GM12878 (cell line): ENCODE results near the gene CNGB1. TPM values are rescaled to one million over a fixed set of nuclear protein-coding genes. Genes with fewer than 3 reads are reported as not detected.
"Not testable (repeated sequence)": the region's sequence is repeated elsewhere in the genome, so short reads cannot be mapped to it uniquely, and the experiment has no call there.

Experiments
- ATAC-seq: fragments of 200-7000 bp; cut with Tn5 transposase; 3 replicates; pipeline ENCODE4 v1.9.1; 2020; ENCODE audit warnings: mild to moderate bottlenecking, moderate library complexity
- BruUV-seq: library from RNA; stranded (reverse); fragments of 400-500 nt; replicated peaks from 2 replicates; lab custom pipeline; 2021; lab: Mats Ljungman, UMichigan
- CTCF ChIA-PET: fragments of 300-600 bp; sonication (Branson Sonifier 250); formaldehyde crosslinking; extraction: SDS; loops from one replicate; lab custom pipeline; 2021; ENCODE audit warnings: inconsistent platforms; lab: Yijun Ruan, JAX
- POLR2A ChIA-PET: fragments of 350-600 bp; formaldehyde crosslinking; extraction: SDS; loops from one replicate; lab custom pipeline; 2021; ENCODE audit warnings: inconsistent platforms; lab: Charles Lee
- RAD21 ChIA-PET: fragments of 300-600 bp; sonication (Branson Sonifier 250); formaldehyde crosslinking; loops from one replicate; lab custom pipeline; 2023; ENCODE audit warnings: antibody characterized with exemption; ENCODE audit not compliant: unreplicated experiment; lab: Charles Lee
- SMC1A ChIA-PET: fragments of 300-600 bp; sonication (Branson Sonifier 250); formaldehyde crosslinking; loops from one replicate; lab custom pipeline; 2023; ENCODE audit not compliant: unreplicated experiment, uncharacterized antibody; lab: Charles Lee
- DNase-seq: peaks from one replicate; pipeline ENCODE4 v3.0.0-alpha.2; 2011; ENCODE audit warnings: low read depth, low spot score
- FAIRE-seq: peaks from 3 replicates; lab custom pipeline; 2011; peaks lifted over from hg19 to GRCh38; lab: Jason Lieb, UNC
- H2AFZ ChIP-seq: 2 replicates; pipeline ENCODE4 v1.6.0; 2011; ENCODE audit warnings: low read depth, low read length, control low read depth; ENCODE audit not compliant: control insufficient read depth
- H3K27ac ChIP-seq: 2 replicates; pipeline ENCODE4 v1.5.1; 2011; ENCODE audit warnings: control low read depth; ENCODE audit not compliant: control insufficient read depth, insufficient read depth
- H3K27me3 ChIP-seq, 2 experiments: replicated peaks in 1 of 2; 2 replicates each; pipeline versions ENCODE4 v1.6.0 to v1.6.1; 2011; ENCODE audit warnings: low read length in 1 of 2; ENCODE audit not compliant: control insufficient read depth in 2 of 2, insufficient read depth in 2 of 2
- H3K36me3 ChIP-seq, 2 experiments: 2 replicates each; pipeline ENCODE4 v1.5.1; 2011; ENCODE audit warnings: low read length in 1 of 2; ENCODE audit not compliant: control insufficient read depth in 2 of 2, insufficient read depth in 2 of 2
- H3K4me1 ChIP-seq: 2 replicates; pipeline ENCODE4 v1.6.1; 2011; ENCODE audit warnings: mild to moderate bottlenecking, low read length, moderate library complexity, mixed read lengths; ENCODE audit not compliant: control insufficient read depth, insufficient read depth
- H3K4me2 ChIP-seq: 2 replicates; pipeline ENCODE4 v1.6.0; 2011; ENCODE audit warnings: control low read depth; ENCODE audit not compliant: control insufficient read depth, insufficient read depth
- H3K4me3 ChIP-seq: fragments of 200-600 bp; sonication (generic); 2 replicates; pipeline ENCODE4 v1.5.1; 2016
- H3K79me2 ChIP-seq: 2 replicates; pipeline ENCODE4 v1.6.0; 2011; ENCODE audit warnings: low read length; ENCODE audit not compliant: control insufficient read depth, insufficient read depth
- H3K9ac ChIP-seq: 2 replicates; pipeline ENCODE4 v1.8.0; 2011; ENCODE audit warnings: low read length, control low read depth, mixed read lengths; ENCODE audit not compliant: control insufficient read depth, insufficient read depth
- H3K9me3 ChIP-seq: replicated peaks from 3 replicates; pipeline ENCODE4 v1.5.1; 2011; ENCODE audit warnings: mild to moderate bottlenecking, low read length; ENCODE audit not compliant: control insufficient read depth, insufficient read depth
- H4K20me1 ChIP-seq: 2 replicates; pipeline ENCODE4 v1.6.0; 2011; ENCODE audit not compliant: control insufficient read depth, insufficient read depth
- JUNB ChIP-seq: IDR thresholded peaks from 2 replicates; pipeline ENCODE4 v1.6.1; 2016; ENCODE audit warnings: antibody characterized with exemption, mild to moderate bottlenecking
- RELA ChIP-seq: fragments of 450-650 bp; IDR thresholded peaks from 2 replicates; pipeline ENCODE4 v1.8.0; 2014; ENCODE audit warnings: borderline replicate concordance; ENCODE audit not compliant: partially characterized antibody
- SUPT20H ChIP-seq: IDR thresholded peaks from 2 replicates; pipeline ENCODE4 v1.6.1; 2011; ENCODE audit warnings: low read depth, mild to moderate bottlenecking, low read length, moderate library complexity, borderline replicate concordance; ENCODE audit not compliant: control insufficient read depth
- WGBS: methylation state at CpG from one replicate; pipeline ENCODE4 v1.1.6; 2016; ENCODE audit warnings: low lambda C conversion rate; ENCODE audit not compliant: insufficient replicate concordance, insufficient coverage; ENCODE audit errors: missing lambda C conversion rate; 5-methylcytosine and 5-hydroxymethylcytosine counted together
- in situ Hi-C: fragments of 300-500 bp; cut with MboI; formaldehyde crosslinking; loops from 9 replicates; pipeline ENCODE4 v1.14.3; 2018; ENCODE audit warnings: mixed read lengths
- intact Hi-C: fragments of 100-400 bp; cut with micrococcal nuclease; formaldehyde crosslinking; loops from one replicate; pipeline ENCODE4 v1.14.2; 2022; ENCODE audit not compliant: unreplicated experiment
- polyA plus RNA-seq, 11 experiments: library from polyadenylated mRNA; depleted of rRNA in 4 of 11; unstranded in 6 of 11; stranded (reverse) in 5 of 11; fragments of >200 nt; fragmentation: Nextera tagmentation in 4 of 11; fragmentation: Illumina TruSeq in 1 of 11; extraction: Ambion mirVana in 4 of 11; extraction: Trizol in 1 of 11; gene quantifications; 1 replicate in 1 of 11; 2 replicates in 10 of 11; pipeline versions ENCODE4 v1.2.1 to v1.2.3, GENCODE V29; 2011 to 2016; ENCODE audit warnings: inconsistent platforms in 2 of 11, missing spikeins in 2 of 11, low read depth in 1 of 11
- total RNA-seq, 4 experiments: library from RNA; depleted of rRNA in 3 of 4; stranded (reverse); fragments of >200 nt in 3 of 4; fragmentation: Illumina TruSeq in 1 of 4; extraction: Trizol in 1 of 4; gene quantifications; 2 replicates each; pipeline versions ENCODE4 v1.2.1 to v1.2.3, GENCODE V29; 2013 to 2021
- TF ChIP-seq, protein P1 (sequence below): IDR thresholded peaks from 2 replicates; pipeline ENCODE4 v1.6.1; 2012; ENCODE audit warnings: low read depth, low read length, improper control_type of control experiment

The CNGB1 gene
- total and polyA plus RNA-seq, 10 of the 15 experiments (the other 5 are each of a cell fraction or from before 2014, with no cell fraction given): 0.03 TPM; not detected in 9

DNA sequence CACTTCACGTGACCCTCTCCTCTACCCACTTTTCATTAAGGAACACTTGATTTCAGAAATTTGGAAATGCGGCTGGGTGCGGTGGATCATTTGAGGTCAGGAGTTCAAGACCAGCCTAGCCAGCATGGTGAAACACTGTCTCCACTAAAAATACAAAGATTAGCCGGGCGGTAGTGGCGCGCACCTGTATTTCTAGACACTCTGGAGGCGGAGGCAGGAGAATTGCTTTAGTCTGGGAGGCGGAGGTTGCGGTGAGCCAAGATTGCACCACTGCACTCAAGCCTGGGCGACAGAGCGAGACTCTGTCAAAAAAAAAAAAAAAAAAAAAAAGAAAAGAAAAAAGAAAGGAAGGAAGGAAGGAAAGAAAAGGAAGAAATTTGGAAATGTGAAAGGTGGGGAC, 98.2 kb downstream of the CNGB1 start:
- H3K4me3 ChIP-seq, ATAC-seq, H3K79me2 ChIP-seq, DNase-seq, H2AFZ ChIP-seq, H3K9me3 ChIP-seq, H3K27ac ChIP-seq, RAD21 ChIA-PET, H3K9ac ChIP-seq, POLR2A ChIA-PET, H3K27me3 ChIP-seq, BruUV-seq, intact Hi-C loops, H3K36me3 ChIP-seq, SMC1A ChIA-PET, H4K20me1 ChIP-seq, H3K4me2 ChIP-seq, FAIRE-seq, in situ Hi-C loops, CTCF ChIA-PET: not testable (repeated sequence)
- 83% methylated on average over 10 of the region's 12 CpGs for WGBS
- H3K4me1 ChIP-seq: peaks cover 17% of the 10 kb centered on the region

DNA sequence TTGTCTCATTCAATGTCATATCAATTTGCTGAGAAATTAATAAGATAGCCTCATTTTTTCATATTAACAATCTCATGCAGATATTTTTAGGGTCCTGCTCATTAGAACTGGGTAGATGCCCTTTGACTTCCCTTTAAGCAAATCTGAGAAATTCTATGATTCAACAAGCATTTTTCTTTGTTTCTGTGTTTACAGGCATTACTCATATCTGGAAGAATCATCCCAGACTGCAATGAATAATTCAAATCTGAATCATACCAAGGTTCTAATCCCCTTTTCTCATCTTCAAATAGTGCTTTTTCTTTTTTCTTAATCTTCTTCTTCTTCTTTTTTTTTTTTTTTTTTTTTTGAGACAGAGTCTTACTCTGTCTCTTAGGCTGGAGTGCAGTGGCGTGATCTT, 99.5 kb downstream of the CNGB1 start:
- no peak for ATAC-seq
- BruUV-seq: no TSS peak
- Histone ChIP-seq H3K4me2 (no peak overlapping the region), H3K36me3 (no peaks in the 10 kb centered on the region), H4K20me1 (no peaks in the 10 kb centered on the region), H3K27ac (no peak overlapping the region), H2AFZ (no peak overlapping the region), H3K4me3 (no peak overlapping the region), H3K9me3 (no peaks in the 10 kb centered on the region), H3K9ac (no peak overlapping the region), H3K79me2 (no peaks in the 10 kb centered on the region), H3K27me3 (no peaks in the 10 kb centered on the region), H3K4me1 (peaks cover 17% of the 10 kb centered on the region)
- no peak for FAIRE-seq
- in situ Hi-C loops (no loop called here), intact Hi-C loops (no loop called here)
- RAD21 ChIA-PET: no interaction called here
- no peak for DNase-seq
- TF ChIP-seq, protein P1, sequence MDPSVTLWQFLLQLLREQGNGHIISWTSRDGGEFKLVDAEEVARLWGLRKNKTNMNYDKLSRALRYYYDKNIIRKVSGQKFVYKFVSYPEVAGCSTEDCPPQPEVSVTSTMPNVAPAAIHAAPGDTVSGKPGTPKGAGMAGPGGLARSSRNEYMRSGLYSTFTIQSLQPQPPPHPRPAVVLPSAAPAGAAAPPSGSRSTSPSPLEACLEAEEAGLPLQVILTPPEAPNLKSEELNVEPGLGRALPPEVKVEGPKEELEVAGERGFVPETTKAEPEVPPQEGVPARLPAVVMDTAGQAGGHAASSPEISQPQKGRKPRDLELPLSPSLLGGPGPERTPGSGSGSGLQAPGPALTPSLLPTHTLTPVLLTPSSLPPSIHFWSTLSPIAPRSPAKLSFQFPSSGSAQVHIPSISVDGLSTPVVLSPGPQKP: no peak
- TF ChIP-seq JUNB (peak; percentile 61), SUPT20H (no peak), RELA (no peak)
- WGBS: no CpG with 5 or more reads among the region's 1 CpG
- POLR2A ChIA-PET: no interaction called here
- SMC1A ChIA-PET: interaction anchor here (0.6 kb wide), 1 partner anchor 250 kb away, joined by 3 read pairs; no protein-coding TSS in a partner anchor
- CTCF ChIA-PET: interaction anchor here (0.6 to 0.7 kb wide), 2 partner anchors 22 to 1508 kb away, joined by 3 read pairs; no protein-coding TSS in a partner anchor
